H9 (cell line): ENCODE results near the gene POFUT1. TPM values are rescaled to one million over a fixed set of nuclear protein-coding genes. Genes with fewer than 3 reads are reported as not detected.

Experiments
- DNase-seq: peaks from one replicate; pipeline ENCODE4 v3.0.0-alpha.2; 2017
- H2AFZ ChIP-seq: one replicate; pipeline ENCODE4 v1.6.1; 2013; ENCODE audit warnings: mild to moderate bottlenecking, low read length, control low read depth, moderate library complexity
- H2AK5ac ChIP-seq: 2 replicates; pipeline ENCODE4 v1.6.1; 2013; ENCODE audit warnings: low read length, control low read depth, mixed read lengths; ENCODE audit not compliant: insufficient read length
- H2BK120ac ChIP-seq: one replicate; pipeline ENCODE4 v1.6.1; 2013; ENCODE audit warnings: low read depth, mild to moderate bottlenecking, low read length, control low read depth, inconsistent platforms; ENCODE audit not compliant: poor library complexity, severe bottlenecking
- H2BK12ac ChIP-seq: 2 replicates; pipeline ENCODE4 v1.6.1; 2013; ENCODE audit warnings: low read length, control low read depth, mixed read lengths, low read depth; ENCODE audit not compliant: insufficient read length
- H2BK15ac ChIP-seq: 2 replicates; pipeline ENCODE4 v1.6.1; 2013; ENCODE audit warnings: low read depth, low read length, control low read depth
- H2BK20ac ChIP-seq: one replicate; pipeline ENCODE4 v1.6.1; 2013; ENCODE audit warnings: low read depth, mild to moderate bottlenecking, low read length, control low read depth, inconsistent platforms; ENCODE audit not compliant: poor library complexity, severe bottlenecking
- H2BK5ac ChIP-seq: 2 replicates; pipeline ENCODE4 v1.6.1; 2013; ENCODE audit warnings: low read length, control low read depth, mixed read lengths; ENCODE audit not compliant: insufficient read length
- H3K14ac ChIP-seq: 2 replicates; pipeline ENCODE4 v1.6.1; 2013; ENCODE audit warnings: low read length, control low read depth; ENCODE audit not compliant: insufficient read depth
- H3K18ac ChIP-seq: 2 replicates; pipeline ENCODE4 v1.6.1; 2013; ENCODE audit warnings: low read depth, mild to moderate bottlenecking, mixed read lengths, low read length, control low read depth; ENCODE audit not compliant: insufficient read length
- H3K23ac ChIP-seq: 2 replicates; pipeline ENCODE4 v1.6.1; 2013; ENCODE audit warnings: low read length, control low read depth, mixed read lengths, low read depth; ENCODE audit not compliant: insufficient read length
- H3K23me2 ChIP-seq: 2 replicates; pipeline ENCODE4 v1.6.1; 2013; ENCODE audit warnings: low read depth, mild to moderate bottlenecking, mixed read lengths, low read length, control low read depth; ENCODE audit not compliant: insufficient read length, poor library complexity, severe bottlenecking
- H3K27ac ChIP-seq: 2 replicates; pipeline ENCODE4 v1.5.1; 2013; ENCODE audit warnings: low read length, control low read depth, mixed read lengths, low read depth; ENCODE audit not compliant: insufficient read length
- H3K27me3 ChIP-seq: 2 replicates; pipeline ENCODE4 v1.6.1; 2013; ENCODE audit warnings: low read length, control low read depth, inconsistent platforms; ENCODE audit not compliant: insufficient read depth
- H3K4ac ChIP-seq: 2 replicates; pipeline ENCODE4 v1.6.1; 2013; ENCODE audit warnings: low read depth, mild to moderate bottlenecking, control low read depth, inconsistent platforms, low read length, moderate library complexity
- H3K4me1 ChIP-seq: 2 replicates; pipeline ENCODE4 v1.6.1; 2013; ENCODE audit warnings: low read length, control low read depth, inconsistent platforms; ENCODE audit not compliant: insufficient read depth
- H3K4me2 ChIP-seq: 2 replicates; pipeline ENCODE4 v1.6.1; 2013; ENCODE audit warnings: low read length, control low read depth, mixed read lengths; ENCODE audit not compliant: insufficient read length, insufficient read depth
- H3K56ac ChIP-seq: 2 replicates; pipeline ENCODE4 v1.6.1; 2013; ENCODE audit warnings: low read depth, mild to moderate bottlenecking, mixed read lengths, low read length, control low read depth; ENCODE audit not compliant: insufficient read length
- H3K79me1 ChIP-seq: 2 replicates; pipeline ENCODE4 v1.6.1; 2013; ENCODE audit warnings: low read depth, mild to moderate bottlenecking, moderate library complexity, low read length, control low read depth, inconsistent platforms; ENCODE audit not compliant: insufficient read depth, poor library complexity, severe bottlenecking
- H3K79me2 ChIP-seq: 2 replicates; pipeline ENCODE4 v1.6.1; 2013; ENCODE audit warnings: low read length, control low read depth, inconsistent platforms; ENCODE audit not compliant: insufficient read depth
- H3K9ac ChIP-seq: 2 replicates; pipeline ENCODE4 v1.6.1; 2013; ENCODE audit warnings: low read length, control low read depth, mixed read lengths; ENCODE audit not compliant: insufficient read length; ENCODE audit errors: extremely low read depth
- H3K9me3 ChIP-seq: one replicate; pipeline ENCODE4 v1.6.1; 2013; ENCODE audit warnings: low read depth, low read length, inconsistent platforms; ENCODE audit not compliant: control insufficient read depth
- H3T11ph ChIP-seq: one replicate; pipeline ENCODE4 v1.6.1; 2013; ENCODE audit warnings: mild to moderate bottlenecking, low read length, control low read depth, inconsistent platforms
- H4K20me1 ChIP-seq: one replicate; pipeline ENCODE4 v1.6.1; 2013; ENCODE audit not compliant: control insufficient read depth, insufficient read length, insufficient read depth
- H4K5ac ChIP-seq: 2 replicates; pipeline ENCODE4 v1.6.1; 2013; ENCODE audit warnings: low read depth, mild to moderate bottlenecking, mixed read lengths, low read length, control low read depth; ENCODE audit not compliant: insufficient read length
- H4K8ac ChIP-seq: replicated peaks from 2 replicates; pipeline ENCODE4 v1.6.1; 2013; ENCODE audit warnings: low read length, control low read depth, mixed read lengths, low read depth; ENCODE audit not compliant: insufficient read length
- H4K91ac ChIP-seq: 2 replicates; pipeline ENCODE4 v1.6.1; 2013; ENCODE audit warnings: low read depth, mild to moderate bottlenecking, moderate library complexity, mixed read lengths, low read length, control low read depth; ENCODE audit not compliant: insufficient read length
- H3K27ac Mint-ChIP-seq, 3 experiments: 2 replicates in 2 of 3; 3 replicates in 1 of 3; pipeline ENCODE4 v1.8.0; 2020 to 2021; ENCODE audit warnings: mixed read lengths in 3 of 3, mild to moderate bottlenecking in 1 of 3, moderate library complexity in 1 of 3
- H3K27me3 Mint-ChIP-seq: 2 replicates; pipeline ENCODE4 v1.8.0; 2021; ENCODE audit warnings: low read depth, mild to moderate bottlenecking, moderate library complexity, mixed read lengths
- H3K36me3 Mint-ChIP-seq, 3 experiments: 2 replicates in 2 of 3; 3 replicates in 1 of 3; pipeline ENCODE4 v1.8.0; 2020 to 2021; ENCODE audit warnings: low read depth in 3 of 3, mixed read lengths in 3 of 3; ENCODE audit not compliant: insufficient read depth in 1 of 3
- H3K4me1 Mint-ChIP-seq, 2 experiments: 2 replicates each; pipeline ENCODE4 v1.8.0; 2020; ENCODE audit warnings: mixed read lengths in 2 of 2
- H3K4me3 Mint-ChIP-seq, 2 experiments: 2 replicates in 1 of 2; 3 replicates in 1 of 2; pipeline ENCODE4 v1.8.0; 2020 to 2021; ENCODE audit warnings: mild to moderate bottlenecking in 2 of 2, mixed read lengths in 2 of 2, moderate library complexity in 1 of 2
- H3K9me3 Mint-ChIP-seq, 2 experiments: 2 replicates in 1 of 2; 3 replicates in 1 of 2; pipeline ENCODE4 v1.8.0; 2020; ENCODE audit warnings: mild to moderate bottlenecking in 2 of 2, mixed read lengths in 2 of 2, moderate library complexity in 1 of 2
- WGBS: extraction: QIAGEN DNeasy Blood & Tissue Kit; methylation state at CpG from one replicate; pipeline ENCODE4 v1.1.7; 2013; ENCODE audit warnings: missing lambda C conversion rate, low lambda C conversion rate, mixed read lengths; ENCODE audit not compliant: insufficient read length; ENCODE audit errors: extremely low coverage; 5-methylcytosine and 5-hydroxymethylcytosine counted together
- total RNA-seq: library from RNA; stranded (reverse); gene quantifications from 2 replicates; pipeline ENCODE4 v1.2.1, GENCODE V29; 2021
- TF ChIP-seq, protein P1 (sequence below): fragments of 200-600 bp; sonication (generic); conservative IDR thresholded peaks from 3 replicates; pipeline ENCODE4 v1.8.0; 2021; ENCODE audit warnings: antibody characterized with exemption, mild to moderate bottlenecking

The POFUT1 gene
- total RNA-seq, 1 experiment from 2014 or later = 41.2 TPM

- WGBS = no CpG with 5 or more reads among the region's 17 CpGs
- H3K27me3 ChIP-seq = no peaks in the 10 kb centered on the region
- H2BK5ac ChIP-seq = no peak overlapping the region
- H3K27me3 Mint-ChIP-seq = no peaks in the 10 kb centered on the region
- DNase-seq = no peak
- H4K91ac ChIP-seq = no peak overlapping the region
- no peak overlapping the region for H4K8ac ChIP-seq
- peaks cover 14% of the 10 kb centered on the region for H3K23me2 ChIP-seq
- TF ChIP-seq, protein P1, sequence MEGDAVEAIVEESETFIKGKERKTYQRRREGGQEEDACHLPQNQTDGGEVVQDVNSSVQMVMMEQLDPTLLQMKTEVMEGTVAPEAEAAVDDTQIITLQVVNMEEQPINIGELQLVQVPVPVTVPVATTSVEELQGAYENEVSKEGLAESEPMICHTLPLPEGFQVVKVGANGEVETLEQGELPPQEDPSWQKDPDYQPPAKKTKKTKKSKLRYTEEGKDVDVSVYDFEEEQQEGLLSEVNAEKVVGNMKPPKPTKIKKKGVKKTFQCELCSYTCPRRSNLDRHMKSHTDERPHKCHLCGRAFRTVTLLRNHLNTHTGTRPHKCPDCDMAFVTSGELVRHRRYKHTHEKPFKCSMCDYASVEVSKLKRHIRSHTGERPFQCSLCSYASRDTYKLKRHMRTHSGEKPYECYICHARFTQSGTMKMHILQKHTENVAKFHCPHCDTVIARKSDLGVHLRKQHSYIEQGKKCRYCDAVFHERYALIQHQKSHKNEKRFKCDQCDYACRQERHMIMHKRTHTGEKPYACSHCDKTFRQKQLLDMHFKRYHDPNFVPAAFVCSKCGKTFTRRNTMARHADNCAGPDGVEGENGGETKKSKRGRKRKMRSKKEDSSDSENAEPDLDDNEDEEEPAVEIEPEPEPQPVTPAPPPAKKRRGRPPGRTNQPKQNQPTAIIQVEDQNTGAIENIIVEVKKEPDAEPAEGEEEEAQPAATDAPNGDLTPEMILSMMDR = no peak
- no peaks in the 10 kb centered on the region for H3K79me1 ChIP-seq
- no peaks in the 10 kb centered on the region; a peak in 1 of 5 replicates for H3K9me3 Mint-ChIP-seq
- H2AFZ ChIP-seq = no peak overlapping the region
- no peaks in the 10 kb centered on the region for H3K4me1 ChIP-seq
- no peak overlapping the region for H2BK120ac ChIP-seq
- H3K9ac ChIP-seq = no peak overlapping the region
- no peak overlapping the region for H4K5ac ChIP-seq
- no peak overlapping the region for H3K14ac ChIP-seq
- H3K18ac ChIP-seq = no peak overlapping the region
- H2BK20ac ChIP-seq = no peak overlapping the region
- H3K79me2 ChIP-seq = no peaks in the 10 kb centered on the region
- H3K56ac ChIP-seq = no peak overlapping the region
- no peaks in the 10 kb centered on the region for H4K20me1 ChIP-seq
- H2BK15ac ChIP-seq = no peak overlapping the region
- H3K27ac Mint-ChIP-seq = no peak overlapping the region
- H2BK12ac ChIP-seq = no peak overlapping the region
- H3K9me3 ChIP-seq = no peaks in the 10 kb centered on the region
- no peak overlapping the region for H3K4ac ChIP-seq
- H3T11ph ChIP-seq = no peak overlapping the region
- peaks cover under 1 to 17% (median 13%) of the 10 kb centered on the region in 3 experiments; a peak in 5 of 7 replicates for H3K36me3 Mint-ChIP-seq
- H3K4me3 Mint-ChIP-seq = peak overlapping the region; percentile 74 to 76
- H3K27ac ChIP-seq = no peak overlapping the region
- H3K4me1 Mint-ChIP-seq = peaks cover 16 to 19% of the 10 kb centered on the region in 2 experiments
- H3K4me2 ChIP-seq = no peak overlapping the region
- H3K23ac ChIP-seq = no peak overlapping the region
- no peak overlapping the region for H2AK5ac ChIP-seq
Measured at GRCh38 chr20:32188376-32189122, 19.1 kb upstream of the POFUT1 start.
